H9 (cell line): Measurements from ENCODE around the gene GP1BB. TPM values are rescaled to one million over a fixed set of nuclear protein-coding genes. Genes with fewer than 3 reads are reported as not detected.

ENCODE experiments used
- DNase-seq: peaks from one replicate; pipeline ENCODE4 v3.0.0-alpha.2; 2017
- H2AFZ ChIP-seq: one replicate; pipeline ENCODE4 v1.6.1; 2013; ENCODE audit warnings: mild to moderate bottlenecking, low read length, control low read depth, moderate library complexity
- H2AK5ac ChIP-seq: 2 replicates; pipeline ENCODE4 v1.6.1; 2013; ENCODE audit warnings: low read length, control low read depth, mixed read lengths; ENCODE audit not compliant: insufficient read length
- H2BK120ac ChIP-seq: one replicate; pipeline ENCODE4 v1.6.1; 2013; ENCODE audit warnings: low read depth, mild to moderate bottlenecking, low read length, control low read depth, inconsistent platforms; ENCODE audit not compliant: poor library complexity, severe bottlenecking
- H2BK12ac ChIP-seq: 2 replicates; pipeline ENCODE4 v1.6.1; 2013; ENCODE audit warnings: low read length, control low read depth, mixed read lengths, low read depth; ENCODE audit not compliant: insufficient read length
- H2BK15ac ChIP-seq: 2 replicates; pipeline ENCODE4 v1.6.1; 2013; ENCODE audit warnings: low read depth, low read length, control low read depth
- H2BK20ac ChIP-seq: one replicate; pipeline ENCODE4 v1.6.1; 2013; ENCODE audit warnings: low read depth, mild to moderate bottlenecking, low read length, control low read depth, inconsistent platforms; ENCODE audit not compliant: poor library complexity, severe bottlenecking
- H2BK5ac ChIP-seq: 2 replicates; pipeline ENCODE4 v1.6.1; 2013; ENCODE audit warnings: low read length, control low read depth, mixed read lengths; ENCODE audit not compliant: insufficient read length
- H3K14ac ChIP-seq: 2 replicates; pipeline ENCODE4 v1.6.1; 2013; ENCODE audit warnings: low read length, control low read depth; ENCODE audit not compliant: insufficient read depth
- H3K18ac ChIP-seq: 2 replicates; pipeline ENCODE4 v1.6.1; 2013; ENCODE audit warnings: low read depth, mild to moderate bottlenecking, mixed read lengths, low read length, control low read depth; ENCODE audit not compliant: insufficient read length
- H3K23ac ChIP-seq: 2 replicates; pipeline ENCODE4 v1.6.1; 2013; ENCODE audit warnings: low read length, control low read depth, mixed read lengths, low read depth; ENCODE audit not compliant: insufficient read length
- H3K23me2 ChIP-seq: 2 replicates; pipeline ENCODE4 v1.6.1; 2013; ENCODE audit warnings: low read depth, mild to moderate bottlenecking, mixed read lengths, low read length, control low read depth; ENCODE audit not compliant: insufficient read length, poor library complexity, severe bottlenecking
- H3K27ac ChIP-seq: 2 replicates; pipeline ENCODE4 v1.5.1; 2013; ENCODE audit warnings: low read length, control low read depth, mixed read lengths, low read depth; ENCODE audit not compliant: insufficient read length
- H3K27me3 ChIP-seq: 2 replicates; pipeline ENCODE4 v1.6.1; 2013; ENCODE audit warnings: low read length, control low read depth, inconsistent platforms; ENCODE audit not compliant: insufficient read depth
- H3K4ac ChIP-seq: 2 replicates; pipeline ENCODE4 v1.6.1; 2013; ENCODE audit warnings: low read depth, mild to moderate bottlenecking, control low read depth, inconsistent platforms, low read length, moderate library complexity
- H3K4me1 ChIP-seq: 2 replicates; pipeline ENCODE4 v1.6.1; 2013; ENCODE audit warnings: low read length, control low read depth, inconsistent platforms; ENCODE audit not compliant: insufficient read depth
- H3K4me2 ChIP-seq: 2 replicates; pipeline ENCODE4 v1.6.1; 2013; ENCODE audit warnings: low read length, control low read depth, mixed read lengths; ENCODE audit not compliant: insufficient read length, insufficient read depth
- H3K56ac ChIP-seq: 2 replicates; pipeline ENCODE4 v1.6.1; 2013; ENCODE audit warnings: low read depth, mild to moderate bottlenecking, mixed read lengths, low read length, control low read depth; ENCODE audit not compliant: insufficient read length
- H3K79me1 ChIP-seq: 2 replicates; pipeline ENCODE4 v1.6.1; 2013; ENCODE audit warnings: low read depth, mild to moderate bottlenecking, moderate library complexity, low read length, control low read depth, inconsistent platforms; ENCODE audit not compliant: insufficient read depth, poor library complexity, severe bottlenecking
- H3K79me2 ChIP-seq: 2 replicates; pipeline ENCODE4 v1.6.1; 2013; ENCODE audit warnings: low read length, control low read depth, inconsistent platforms; ENCODE audit not compliant: insufficient read depth
- H3K9ac ChIP-seq: 2 replicates; pipeline ENCODE4 v1.6.1; 2013; ENCODE audit warnings: low read length, control low read depth, mixed read lengths; ENCODE audit not compliant: insufficient read length; ENCODE audit errors: extremely low read depth
- H3K9me3 ChIP-seq: one replicate; pipeline ENCODE4 v1.6.1; 2013; ENCODE audit warnings: low read depth, low read length, inconsistent platforms; ENCODE audit not compliant: control insufficient read depth
- H3T11ph ChIP-seq: one replicate; pipeline ENCODE4 v1.6.1; 2013; ENCODE audit warnings: mild to moderate bottlenecking, low read length, control low read depth, inconsistent platforms
- H4K20me1 ChIP-seq: one replicate; pipeline ENCODE4 v1.6.1; 2013; ENCODE audit not compliant: control insufficient read depth, insufficient read length, insufficient read depth
- H4K5ac ChIP-seq: 2 replicates; pipeline ENCODE4 v1.6.1; 2013; ENCODE audit warnings: low read depth, mild to moderate bottlenecking, mixed read lengths, low read length, control low read depth; ENCODE audit not compliant: insufficient read length
- H4K8ac ChIP-seq: replicated peaks from 2 replicates; pipeline ENCODE4 v1.6.1; 2013; ENCODE audit warnings: low read length, control low read depth, mixed read lengths, low read depth; ENCODE audit not compliant: insufficient read length
- H4K91ac ChIP-seq: 2 replicates; pipeline ENCODE4 v1.6.1; 2013; ENCODE audit warnings: low read depth, mild to moderate bottlenecking, moderate library complexity, mixed read lengths, low read length, control low read depth; ENCODE audit not compliant: insufficient read length
- H3K27ac Mint-ChIP-seq, 3 experiments: 2 replicates in 2 of 3; 3 replicates in 1 of 3; pipeline ENCODE4 v1.8.0; 2020 to 2021; ENCODE audit warnings: mixed read lengths in 3 of 3, mild to moderate bottlenecking in 1 of 3, moderate library complexity in 1 of 3
- H3K27me3 Mint-ChIP-seq: 2 replicates; pipeline ENCODE4 v1.8.0; 2021; ENCODE audit warnings: low read depth, mild to moderate bottlenecking, moderate library complexity, mixed read lengths
- H3K36me3 Mint-ChIP-seq, 3 experiments: 2 replicates in 2 of 3; 3 replicates in 1 of 3; pipeline ENCODE4 v1.8.0; 2020 to 2021; ENCODE audit warnings: low read depth in 3 of 3, mixed read lengths in 3 of 3; ENCODE audit not compliant: insufficient read depth in 1 of 3
- H3K4me1 Mint-ChIP-seq, 2 experiments: 2 replicates each; pipeline ENCODE4 v1.8.0; 2020; ENCODE audit warnings: mixed read lengths in 2 of 2
- H3K4me3 Mint-ChIP-seq, 2 experiments: 2 replicates in 1 of 2; 3 replicates in 1 of 2; pipeline ENCODE4 v1.8.0; 2020 to 2021; ENCODE audit warnings: mild to moderate bottlenecking in 2 of 2, mixed read lengths in 2 of 2, moderate library complexity in 1 of 2
- H3K9me3 Mint-ChIP-seq, 2 experiments: 2 replicates in 1 of 2; 3 replicates in 1 of 2; pipeline ENCODE4 v1.8.0; 2020; ENCODE audit warnings: mild to moderate bottlenecking in 2 of 2, mixed read lengths in 2 of 2, moderate library complexity in 1 of 2
- WGBS: extraction: QIAGEN DNeasy Blood & Tissue Kit; methylation state at CpG from one replicate; pipeline ENCODE4 v1.1.7; 2013; ENCODE audit warnings: missing lambda C conversion rate, low lambda C conversion rate, mixed read lengths; ENCODE audit not compliant: insufficient read length; ENCODE audit errors: extremely low coverage; 5-methylcytosine and 5-hydroxymethylcytosine counted together
- long read RNA-seq: library from polyadenylated mRNA; unstranded; transcript quantifications from one replicate; pipeline ENCODE4 v2.0.0, GENCODE V29; 2020
- total RNA-seq: library from RNA; stranded (reverse); gene quantifications from 2 replicates; pipeline ENCODE4 v1.2.1, GENCODE V29; 2021
- TF ChIP-seq, protein P1 (sequence below): fragments of 200-600 bp; sonication (generic); conservative IDR thresholded peaks from 3 replicates; pipeline ENCODE4 v1.8.0; 2021; ENCODE audit warnings: antibody characterized with exemption, mild to moderate bottlenecking

Gene GP1BB
- 2.4 and 3.4 TPM in 2 replicates for total RNA-seq
- long read RNA-seq = 0 reads

DNA sequence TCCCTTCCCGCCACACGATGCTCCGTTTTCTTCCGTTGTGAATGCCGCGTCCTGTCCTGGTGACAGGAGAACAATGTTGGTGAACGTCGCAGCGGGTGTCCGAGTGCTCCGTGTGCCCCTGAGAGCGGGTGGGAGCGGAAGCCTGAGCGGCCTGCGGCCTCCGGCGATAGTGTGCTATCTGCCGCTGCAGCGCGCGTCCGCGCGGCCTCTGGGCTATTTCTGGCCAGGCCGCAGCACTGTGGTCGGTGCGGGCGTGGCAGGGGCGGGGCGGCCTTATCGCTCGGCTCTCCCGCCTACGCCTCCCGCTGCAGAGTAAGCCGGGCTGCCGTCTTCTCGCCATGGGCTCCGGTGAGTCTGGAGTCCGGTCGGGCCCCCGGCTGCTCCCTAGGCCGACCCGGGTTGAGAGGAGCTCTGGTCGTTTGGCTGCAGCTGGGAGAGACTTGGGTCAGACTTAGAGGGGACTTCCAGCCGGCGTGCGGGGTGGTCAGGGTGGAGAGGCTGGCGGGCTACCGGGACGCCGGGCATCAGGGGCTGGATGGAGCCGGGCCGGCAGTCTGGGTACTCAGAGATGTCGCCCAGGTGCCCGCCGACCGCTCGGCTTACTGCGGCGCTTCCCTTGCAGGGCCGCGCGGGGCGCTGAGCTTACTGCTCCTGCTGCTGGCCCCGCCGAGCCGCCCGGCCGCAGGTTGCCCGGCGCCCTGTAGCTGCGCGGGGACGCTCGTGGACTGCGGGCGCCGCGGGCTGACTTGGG lies at the start of gene GP1BB:
Gene GP1BB (plus strand): TSS at position 308 of the 751 bp plus-strand sequence. CDS start 31 bp downstream, at position 339.
- Histone ChIP-seq H3K9me3 (no peaks in the 10 kb centered on the region), H3K14ac (no peak within 1 kb of the TSS), H3K79me2 (no peaks in the 10 kb centered on the region), H2BK5ac (no peak within 1 kb of the TSS), H3K23ac (no peak within 1 kb of the TSS), H4K20me1 (peaks cover 7% of the 10 kb centered on the region), H3K4ac (no peak within 1 kb of the TSS), H3T11ph (no peak within 1 kb of the TSS), H3K9ac (no peak within 1 kb of the TSS), H3K27ac (no peak within 1 kb of the TSS), H2AK5ac (no peak within 1 kb of the TSS), H3K4me2 (peak within 1 kb of the TSS; percentile 54), H3K79me1 (no peaks in the 10 kb centered on the region), H2BK15ac (no peak within 1 kb of the TSS), H2BK12ac (no peak within 1 kb of the TSS), H3K18ac (no peak within 1 kb of the TSS), H3K27me3 (peaks cover 80% of the 10 kb centered on the region; the same call in 1 of the 2 replicates), H2BK20ac (no peak within 1 kb of the TSS), H2BK120ac (no peak within 1 kb of the TSS), H3K4me1 (no peaks in the 10 kb centered on the region), H4K91ac (no peak within 1 kb of the TSS), H4K8ac (no peak within 1 kb of the TSS), H4K5ac (no peak within 1 kb of the TSS), H2AFZ (no peak within 1 kb of the TSS), H3K23me2 (peaks cover 8% of the 10 kb centered on the region), H3K56ac (no peak within 1 kb of the TSS)
- H3K27me3 Mint-ChIP-seq = peaks cover 89% of the 10 kb centered on the region
- H3K4me1 Mint-ChIP-seq = peaks cover 14 to 34% of the 10 kb centered on the region in 2 experiments
- DNase-seq = peak; percentile 62
- peaks cover 13 to 25% of the 10 kb centered on the region in 2 experiments; a peak in 4 of 5 replicates for H3K9me3 Mint-ChIP-seq
- no CpG with 5 or more reads among the region's 80 CpGs for WGBS
- no peak within 1 kb of the TSS for H3K27ac Mint-ChIP-seq
- H3K4me3 Mint-ChIP-seq = peak within 1 kb of the TSS; percentile 54 to 77
- peaks cover 7 to 16% (median 14%) of the 10 kb centered on the region in 3 experiments; a peak in 6 of 7 replicates for H3K36me3 Mint-ChIP-seq
- TF ChIP-seq, protein P1, sequence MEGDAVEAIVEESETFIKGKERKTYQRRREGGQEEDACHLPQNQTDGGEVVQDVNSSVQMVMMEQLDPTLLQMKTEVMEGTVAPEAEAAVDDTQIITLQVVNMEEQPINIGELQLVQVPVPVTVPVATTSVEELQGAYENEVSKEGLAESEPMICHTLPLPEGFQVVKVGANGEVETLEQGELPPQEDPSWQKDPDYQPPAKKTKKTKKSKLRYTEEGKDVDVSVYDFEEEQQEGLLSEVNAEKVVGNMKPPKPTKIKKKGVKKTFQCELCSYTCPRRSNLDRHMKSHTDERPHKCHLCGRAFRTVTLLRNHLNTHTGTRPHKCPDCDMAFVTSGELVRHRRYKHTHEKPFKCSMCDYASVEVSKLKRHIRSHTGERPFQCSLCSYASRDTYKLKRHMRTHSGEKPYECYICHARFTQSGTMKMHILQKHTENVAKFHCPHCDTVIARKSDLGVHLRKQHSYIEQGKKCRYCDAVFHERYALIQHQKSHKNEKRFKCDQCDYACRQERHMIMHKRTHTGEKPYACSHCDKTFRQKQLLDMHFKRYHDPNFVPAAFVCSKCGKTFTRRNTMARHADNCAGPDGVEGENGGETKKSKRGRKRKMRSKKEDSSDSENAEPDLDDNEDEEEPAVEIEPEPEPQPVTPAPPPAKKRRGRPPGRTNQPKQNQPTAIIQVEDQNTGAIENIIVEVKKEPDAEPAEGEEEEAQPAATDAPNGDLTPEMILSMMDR = 0 out of 3 replicates have a peak, but pooled peaks have one; percentile 31
